Gastroesophageal sphincter (tissue), 4 donors: ENCODE measurements around the gene F2RL3. TPM values are rescaled to one million over a fixed set of nuclear protein-coding genes. Genes with fewer than 3 reads are reported as not detected.

ENCODE experiments used
- ATAC-seq: fragments of 150-250 bp; one replicate; pipeline ENCODE4 v1.9.1; 2016; ENCODE audit warnings: mild to moderate bottlenecking, moderate library complexity
- H3K27ac ChIP-seq, 4 donors: fragments of 200-600 bp; sonication (generic) in 3 of 4; 1 replicate in 3 of 4; 2 replicates in 1 of 4; pipeline ENCODE4 v1.5.1; 2016 to 2019
- H3K27me3 ChIP-seq: fragments of 200-600 bp; sonication (generic); one replicate; pipeline ENCODE4 v1.5.1; 2019
- H3K36me3 ChIP-seq, 2 donors: fragments of 200-600 bp; sonication (generic); one replicate each; pipeline ENCODE4 v1.5.1; 2019; ENCODE audit warnings: control low read depth in 1 of 2
- H3K4me1 ChIP-seq, 3 donors: fragments of 200-600 bp; sonication (generic); 1 replicate in 2 of 3; 2 replicates in 1 of 3; pipeline ENCODE4 v1.5.1; 2016 to 2019; ENCODE audit warnings: control low read depth in 2 of 3
- H3K4me3 ChIP-seq, 2 donors: fragments of 200-600 bp; sonication (generic); one replicate each; pipeline ENCODE4 v1.5.1; 2019; ENCODE audit warnings: mild to moderate bottlenecking in 1 of 2, moderate library complexity in 1 of 2
- H3K9me3 ChIP-seq, 3 donors: fragments of 200-600 bp; sonication (generic); one replicate each; pipeline ENCODE4 v1.5.1; 2017 to 2019; ENCODE audit warnings: control low read depth in 2 of 3
- EP300 ChIP-seq: sonication (generic); formaldehyde crosslinking; IDR thresholded peaks from one replicate; pipeline ENCODE4 v1.6.1; 2017; ENCODE audit warnings: antibody characterized with exemption, mild to moderate bottlenecking
- POLR2A ChIP-seq, 2 donors: fragments of 450-650 bp; IDR thresholded peaks; one replicate each; pipeline ENCODE4 v1.6.1; 2017; ENCODE audit warnings: antibody characterized with exemption in 2 of 2, mild to moderate bottlenecking in 2 of 2, moderate library complexity in 1 of 2
- POLR2AphosphoS5 ChIP-seq: sonication (generic); formaldehyde crosslinking; IDR thresholded peaks from one replicate; pipeline ENCODE4 v1.6.1; 2017; ENCODE audit warnings: antibody characterized with exemption
- WGBS, 2 donors: methylation state at CpG; one replicate each; pipeline ENCODE4 v1.1.5; 2018; ENCODE audit warnings: low coverage in 1 of 2; 5-methylcytosine and 5-hydroxymethylcytosine counted together
- total RNA-seq, 4 donors: library from RNA; depleted of rRNA; stranded (reverse); fragments of >200 nt; gene quantifications; one replicate each; pipeline ENCODE4 v1.1.0, GENCODE V29; 2016
- TF ChIP-seq, protein P1 (sequence below), 4 experiments: fragments of 200-600 bp in 2 of 4; fragments of 450-650 bp in 2 of 4; sonication (generic) in 1 of 4; IDR thresholded peaks; one replicate each; pipeline ENCODE4 v1.5.1; 2017 to 2019; ENCODE audit warnings: antibody characterized with exemption in 4 of 4, mild to moderate bottlenecking in 2 of 4, moderate library complexity in 2 of 4

The F2RL3 gene
- total RNA-seq, 4 donors from 2014 or later: 2.3 to 5.1 (median 2.7) TPM

GRCh38 chr19:16901491-16902175 is 12.8 kb downstream of the F2RL3 start:
- 92% methylated on average over 2 of the region's 19 CpGs; no CpG with 5 or more reads in 1 of the 2 donors for WGBS, 2 donors
- no peak for TF ChIP-seq POLR2A (IDR thresholded peaks at IDR 0.05)
- TF ChIP-seq EP300: no peak
- TF ChIP-seq, protein P1, sequence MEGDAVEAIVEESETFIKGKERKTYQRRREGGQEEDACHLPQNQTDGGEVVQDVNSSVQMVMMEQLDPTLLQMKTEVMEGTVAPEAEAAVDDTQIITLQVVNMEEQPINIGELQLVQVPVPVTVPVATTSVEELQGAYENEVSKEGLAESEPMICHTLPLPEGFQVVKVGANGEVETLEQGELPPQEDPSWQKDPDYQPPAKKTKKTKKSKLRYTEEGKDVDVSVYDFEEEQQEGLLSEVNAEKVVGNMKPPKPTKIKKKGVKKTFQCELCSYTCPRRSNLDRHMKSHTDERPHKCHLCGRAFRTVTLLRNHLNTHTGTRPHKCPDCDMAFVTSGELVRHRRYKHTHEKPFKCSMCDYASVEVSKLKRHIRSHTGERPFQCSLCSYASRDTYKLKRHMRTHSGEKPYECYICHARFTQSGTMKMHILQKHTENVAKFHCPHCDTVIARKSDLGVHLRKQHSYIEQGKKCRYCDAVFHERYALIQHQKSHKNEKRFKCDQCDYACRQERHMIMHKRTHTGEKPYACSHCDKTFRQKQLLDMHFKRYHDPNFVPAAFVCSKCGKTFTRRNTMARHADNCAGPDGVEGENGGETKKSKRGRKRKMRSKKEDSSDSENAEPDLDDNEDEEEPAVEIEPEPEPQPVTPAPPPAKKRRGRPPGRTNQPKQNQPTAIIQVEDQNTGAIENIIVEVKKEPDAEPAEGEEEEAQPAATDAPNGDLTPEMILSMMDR (IDR thresholded peaks at IDR 0.05): no peak
- TF ChIP-seq POLR2AphosphoS5: no peak
- ATAC-seq: no peak
- H3K36me3 ChIP-seq: no peaks in the 10 kb centered on the region
- H3K27me3 ChIP-seq: peaks cover 20% of the 10 kb centered on the region
- no peak overlapping the region for H3K27ac ChIP-seq
- peaks cover 0 to 11% (median under 1%) of the 10 kb centered on the region in 3 donors for H3K4me1 ChIP-seq
- no peak overlapping the region for H3K4me3 ChIP-seq
- no peaks in the 10 kb centered on the region for H3K9me3 ChIP-seq

- H3K9me3 ChIP-seq: no peaks in the 10 kb centered on the region
- no peak for ATAC-seq
- no peaks in the 10 kb centered on the region for H3K36me3 ChIP-seq
- H3K4me1 ChIP-seq: peaks cover 0 to 8% (median 0%) of the 10 kb centered on the region in 3 donors
- TF ChIP-seq EP300 (no peak), POLR2A (IDR thresholded peaks at IDR 0.05) (no peak), POLR2AphosphoS5 (no peak)
- TF ChIP-seq, protein P1 (IDR thresholded peaks at IDR 0.05): no peak
- 80 to 100% methylated on average over 1 to 2 of the region's 12 CpGs for WGBS, 2 donors
- H3K4me3 ChIP-seq: no peak overlapping the region
- H3K27me3 ChIP-seq: peaks cover 25% of the 10 kb centered on the region
- no peak overlapping the region for H3K27ac ChIP-seq
These were observed 13.7 kb downstream of the F2RL3 start for GRCh38 chr19:16902545-16902944.

DNA sequence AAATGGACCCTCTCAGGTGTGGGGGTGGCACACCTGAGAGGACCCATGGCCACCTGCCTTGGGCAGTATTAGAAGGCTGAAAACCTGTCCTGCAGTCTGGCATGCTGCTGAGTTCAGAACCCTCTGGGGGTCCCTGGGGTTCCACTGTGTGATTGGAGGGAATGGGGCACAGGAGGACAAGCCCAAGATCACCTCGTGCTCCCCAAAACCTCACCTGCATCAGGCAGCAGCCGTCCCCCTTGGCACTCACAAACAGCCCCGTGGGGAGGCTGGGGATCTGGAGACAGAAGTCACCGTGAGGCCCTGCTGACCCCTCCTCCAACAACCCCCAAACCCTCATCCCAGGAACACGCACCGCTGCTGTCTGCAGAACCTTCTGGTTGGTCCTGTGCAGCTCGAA is 14.5 kb downstream of the F2RL3 start:
- no peak for TF ChIP-seq POLR2AphosphoS5
- TF ChIP-seq, protein P1 (IDR thresholded peaks at IDR 0.05): no peak
- no peak for TF ChIP-seq POLR2A (IDR thresholded peaks at IDR 0.05)
- no peak for TF ChIP-seq EP300
- WGBS, 2 donors: no CpG with 5 or more reads among the region's 7 CpGs

GRCh38 chr19:16904599-16904998 is 15.8 kb downstream of the F2RL3 start:
- no peaks in the 10 kb centered on the region for H3K9me3 ChIP-seq
- WGBS, 2 donors: 78% methylated on average over 3 of the region's 5 CpGs; no CpG with 5 or more reads in 1 of the 2 donors

More for the DNA sequence above, 14.5 kb downstream of the F2RL3 start:
- no peaks in the 10 kb centered on the region for H3K4me1 ChIP-seq
- peaks cover 25% of the 10 kb centered on the region for H3K27me3 ChIP-seq
- no peaks in the 10 kb centered on the region for H3K36me3 ChIP-seq
- no peak overlapping the region for H3K4me3 ChIP-seq
- H3K9me3 ChIP-seq: no peaks in the 10 kb centered on the region
- no peak overlapping the region for H3K27ac ChIP-seq
- ATAC-seq: no peak

More at GRCh38 chr19:16904599-16904998, 15.8 kb downstream of the F2RL3 start:
- peaks cover 25% of the 10 kb centered on the region for H3K27me3 ChIP-seq
- no peak overlapping the region for H3K27ac ChIP-seq
- TF ChIP-seq POLR2AphosphoS5 (no peak), POLR2A (IDR thresholded peaks at IDR 0.05) (no peak), EP300 (no peak)
- TF ChIP-seq, protein P1 (IDR thresholded peaks at IDR 0.05): no peak
- no peak for ATAC-seq
- no peaks in the 10 kb centered on the region for H3K4me1 ChIP-seq
- H3K36me3 ChIP-seq: no peaks in the 10 kb centered on the region
- H3K4me3 ChIP-seq: no peak overlapping the region
